HFF-Myc (cell line): ENCODE data around the gene TSC22D2.

Source experiments
- DNase-seq: peaks from one replicate; pipeline ENCODE4 v3.0.0-alpha.2; 2011; ENCODE audit warnings: low read depth; ENCODE audit errors: extremely low read depth
- H3K4me3 ChIP-seq: replicated peaks from 2 replicates; pipeline ENCODE4 v1.5.1; 2011; ENCODE audit warnings: low read depth, mild to moderate bottlenecking, control low read depth, low read length
- CTCF ChIP-seq: IDR thresholded peaks from 2 replicates; pipeline ENCODE4 v1.5.1; 2012; ENCODE audit warnings: mild to moderate bottlenecking, low read depth, low read length, control low read depth; ENCODE audit errors: missing control alignments

The TSC22D2 gene

GRCh38 chr3:150429767-150430671, 21.9 kb downstream of the TSC22D2 start:
- TF ChIP-seq CTCF, result no peak
- no peak for DNase-seq
- H3K4me3 ChIP-seq, result no peak overlapping the region

DNA sequence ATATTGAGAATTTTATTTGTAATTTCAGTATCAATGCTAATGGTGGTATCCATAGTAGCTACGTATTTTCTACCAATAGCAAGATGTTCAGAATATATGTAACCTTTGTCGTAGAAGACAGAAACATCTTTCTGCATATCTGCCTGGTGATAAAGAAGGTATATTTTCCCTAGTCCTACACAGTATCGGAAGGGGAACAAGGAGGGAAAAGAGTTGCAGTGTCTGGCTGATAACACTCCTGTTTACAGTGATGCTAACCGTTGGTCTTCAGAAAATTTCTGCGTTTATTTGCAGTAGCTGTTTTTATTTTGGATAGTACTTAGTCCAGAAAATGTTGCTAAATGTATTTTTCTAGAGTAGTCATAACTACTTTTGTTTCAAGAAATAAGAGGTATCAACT, 25.2 kb downstream of the TSC22D2 start:
- no peak for TF ChIP-seq CTCF
- DNase-seq, result no peak
- no peak overlapping the region for H3K4me3 ChIP-seq

DNA sequence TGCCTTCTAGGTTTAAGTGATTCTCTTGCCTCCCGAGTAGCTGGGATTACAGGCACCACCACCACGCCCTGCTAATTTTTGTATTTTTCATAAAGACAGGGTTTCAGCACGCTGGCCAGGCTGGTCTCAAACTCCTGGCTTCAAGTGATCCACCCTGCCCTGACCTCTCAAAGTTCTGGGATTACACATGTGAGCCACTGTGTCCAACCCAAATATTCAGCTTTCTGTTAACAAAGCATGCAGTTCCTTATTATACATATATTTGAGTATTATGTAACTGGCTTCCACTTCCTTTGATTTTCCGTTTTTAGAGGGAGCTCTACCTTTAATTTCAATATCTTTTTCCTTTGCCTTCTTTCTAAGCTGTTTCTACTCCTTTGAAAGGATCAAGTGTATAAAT, 26.1 kb downstream of the TSC22D2 start:
- TF ChIP-seq CTCF, result no peak
- H3K4me3 ChIP-seq, result no peak overlapping the region
- no peak for DNase-seq

- TF ChIP-seq CTCF, result no peak
- no peak overlapping the region for H3K4me3 ChIP-seq
- DNase-seq, result no peak
These were observed 28.1 kb downstream of the TSC22D2 start for GRCh38 chr3:150436161-150436560.

DNA sequence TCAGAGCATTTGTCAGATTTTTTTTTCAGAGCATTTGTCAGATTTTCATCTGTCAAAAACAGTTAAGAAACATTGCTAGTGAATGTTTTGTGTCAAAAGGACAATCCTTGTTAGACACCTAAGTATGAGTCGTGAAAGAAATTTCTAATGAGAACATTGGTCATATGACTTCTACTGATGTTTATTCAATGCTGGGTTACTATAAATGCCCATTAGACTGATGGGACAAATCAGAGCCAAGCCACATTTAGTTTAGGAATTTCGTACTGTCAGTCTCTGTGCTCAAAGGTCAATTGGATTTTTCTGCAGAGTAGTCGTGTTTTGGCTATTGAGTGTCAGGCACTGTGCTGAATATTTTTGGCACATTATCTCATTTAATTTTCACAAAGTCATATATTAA, 31.6 kb downstream of the TSC22D2 start:
- DNase-seq, result no peak
- no peak for TF ChIP-seq CTCF
- H3K4me3 ChIP-seq, result no peak overlapping the region

DNA sequence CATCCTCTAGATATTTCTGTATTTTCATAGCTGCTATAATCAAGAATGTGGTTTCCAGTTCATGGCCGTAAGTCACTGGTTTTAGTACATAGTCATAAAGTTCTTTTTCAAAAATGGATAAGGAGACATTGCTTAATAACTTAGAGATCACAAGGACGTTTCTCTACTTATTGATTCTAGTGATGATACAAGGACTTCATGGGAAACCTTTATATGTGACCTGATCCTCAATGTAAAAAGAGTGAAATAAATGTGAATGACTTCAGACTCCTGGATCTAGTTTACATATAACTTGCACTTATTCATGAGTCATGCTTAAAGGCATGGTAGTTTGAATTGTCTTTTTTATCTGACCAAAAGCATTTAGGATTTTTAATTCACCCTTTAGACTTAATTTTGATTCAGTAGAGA, 35.2 kb downstream of the TSC22D2 start:
- DNase-seq, result no peak
- TF ChIP-seq CTCF, result no peak
- H3K4me3 ChIP-seq, result no peak overlapping the region

DNA sequence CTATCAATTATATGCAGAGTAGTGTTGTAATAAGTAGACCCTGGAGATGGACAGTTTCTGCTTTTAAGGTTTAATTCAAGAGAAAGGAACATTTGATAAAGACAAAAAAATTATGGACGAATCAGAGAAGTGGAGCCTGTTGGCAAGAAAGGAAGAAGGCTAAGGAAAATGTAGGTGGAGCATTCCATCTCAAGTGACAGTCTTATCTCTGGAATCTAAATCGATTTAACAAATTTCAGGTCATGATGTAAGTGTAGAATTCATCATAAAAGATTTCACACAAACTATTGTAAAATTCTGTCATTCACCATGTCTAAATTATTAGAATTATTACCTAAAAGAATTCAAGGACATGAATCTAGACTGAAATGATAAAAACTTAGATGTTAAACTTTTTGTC, 36.3 kb downstream of the TSC22D2 start:
- TF ChIP-seq CTCF, result no peak
- DNase-seq, result no peak
- no peak overlapping the region for H3K4me3 ChIP-seq
